Pancreas (tissue), 10 donors: Measurements from ENCODE around the gene HCN3. TPM values are rescaled to one million over a fixed set of nuclear protein-coding genes. Genes with fewer than 3 reads are reported as not detected.

ENCODE experiments used
- ATAC-seq, 4 donors: fragments of 200-7000 bp; cut with Tn5 transposase; one replicate each; pipeline versions ENCODE4 v1.8.0 to v1.9.1; 2020; ENCODE audit warnings: mild to moderate bottlenecking in 4 of 4, moderate library complexity in 4 of 4
- DNase-seq, 6 donors: peaks; one replicate each; pipeline ENCODE4 v3.0.0-alpha.2; 2020
- FAIRE-seq: peaks from 2 replicates; lab custom pipeline; 2012; peaks lifted over from hg19 to GRCh38; lab: Jason Lieb, UNC
- H3K27ac ChIP-seq, 4 donors: fragments of 200-600 bp; sonication (generic); 1 replicate in 3 of 4; 2 replicates in 1 of 4; pipeline versions ENCODE4 v1.5.0 to v1.8.0; 2020
- H3K27me3 ChIP-seq, 4 donors: fragments of 200-600 bp; one replicate each; pipeline ENCODE4 v1.8.0; 2021
- H3K36me3 ChIP-seq, 3 donors: fragments of 200-600 bp; sonication (generic) in 1 of 3; one replicate each; pipeline versions ENCODE4 v1.5.0 to v1.8.0; 2020 to 2021
- H3K4me1 ChIP-seq, 3 donors: fragments of 200-600 bp; one replicate each; pipeline ENCODE4 v1.8.0; 2021
- H3K4me3 ChIP-seq, 4 donors: fragments of 200-600 bp; sonication (generic) in 2 of 4; one replicate each; pipeline versions ENCODE4 v1.5.0 to v1.8.0; 2020 to 2021
- H3K9me3 ChIP-seq, 4 donors: fragments of 200-600 bp; one replicate each; pipeline ENCODE4 v1.8.0; 2021
- CTCF ChIP-seq, 4 donors: fragments of 200-600 bp; sonication (generic) in 3 of 4; IDR thresholded peaks; one replicate each; pipeline versions ENCODE4 v1.5.0 to v1.8.0; 2021; ENCODE audit warnings: antibody characterized with exemption in 4 of 4
- WGBS, 2 donors: extraction: QIAGEN DNeasy Blood & Tissue Kit; methylation state at CpG; one replicate each; pipeline ENCODE4 v1.1.7; 2013; 5-methylcytosine and 5-hydroxymethylcytosine counted together
- intact Hi-C, 3 donors: fragments of 100-400 bp; cut with DNase I; formaldehyde crosslinking; loops; one replicate each; pipeline versions ENCODE4 v1.11.1 to v1.14.2; 2022
- polyA plus RNA-seq, 2 donors: library from polyadenylated mRNA; stranded (reverse); fragments of 200-250 nt; gene quantifications; one replicate each; pipeline ENCODE4 v1.2.3, GENCODE V29; 2013
- total RNA-seq, 6 donors: library from RNA; stranded (reverse); fragmentation: NEBNext Ultra II Directional in 4 of 6; extraction: Animal tissue kit (Norgen Biotek cat#: 25700) in 4 of 6; gene quantifications; one replicate each; pipeline versions ENCODE4 v1.2.1 to v1.2.4, GENCODE V29; 2021 to 2023
- donor health status: healthy with polysubstance abuse.
- donor health status: DM: no; HTN: no; CAD: no; lungs with moderate emphysema.
- donor health status: DM: no; HTN: no; CAD: no.
- donor health status: control.
- donor health status: control.
- donor health status: Bipolar disorder and iron deficiency.
- donor health status: DM: yes; HTN: yes; CAD: no.
- donor health status: DM: no; HTN: no; CAD: no.
- donor health status: DM: no; HTN: no; CAD: no.
- donor health status: DM: yes; HTN: yes; CAD: no.

Gene HCN3
- total and polyA plus RNA-seq, 8 donors = 0.66 to 12.0 (median 1.8) TPM

GRCh38 chr1:155282488-155283091 is 5.3 kb downstream of the HCN3 start:
- ATAC-seq (no peak), FAIRE-seq (no peak), DNase-seq (no peak)
- Histone ChIP-seq H3K36me3 (no peaks in the 10 kb centered on the region), H3K4me1 (no peaks in the 10 kb centered on the region), H3K27ac (no peak overlapping the region), H3K9me3 (no peaks in the 10 kb centered on the region), H3K27me3 (no peaks in the 10 kb centered on the region), H3K4me3 (no peak overlapping the region)
- WGBS, 2 donors = 94% methylated on average over 28 to 29 of the region's 29 CpGs
- intact Hi-C loops = loop anchor here in 1 of 3 donors (5.0 kb wide), 1 partner anchor 40 kb away; the partner anchor contains the start of gene RUSC1
- TF ChIP-seq CTCF (IDR thresholded peaks at IDR 0.05) = no peak

- Histone ChIP-seq H3K36me3 (no peaks in the 10 kb centered on the region), H3K27ac (no peak overlapping the region), H3K4me1 (no peaks in the 10 kb centered on the region), H3K4me3 (no peak overlapping the region), H3K27me3 (no peaks in the 10 kb centered on the region), H3K9me3 (no peaks in the 10 kb centered on the region)
- WGBS, 2 donors = 83 to 87% methylated on average over 12 of the region's 12 CpGs
- TF ChIP-seq CTCF (IDR thresholded peaks at IDR 0.05) = no peak
- no peak for DNase-seq
- FAIRE-seq = no peak
- intact Hi-C loops = loop anchor here in 1 of 3 donors (5.0 kb wide), 1 partner anchor 38 kb away; the partner anchor contains the start of gene RUSC1
- no peak for ATAC-seq
These were observed 7.2 kb downstream of the HCN3 start for GRCh38 chr1:155284476-155284875.

- Histone ChIP-seq H3K4me3 (no peak overlapping the region), H3K36me3 (no peaks in the 10 kb centered on the region), H3K27ac (no peak overlapping the region), H3K4me1 (no peaks in the 10 kb centered on the region), H3K27me3 (no peaks in the 10 kb centered on the region), H3K9me3 (no peaks in the 10 kb centered on the region)
- WGBS, 2 donors = 88 to 93% methylated on average over 14 of the region's 14 CpGs
- FAIRE-seq (no peak), DNase-seq (no peak), ATAC-seq (no peak)
- TF ChIP-seq CTCF (IDR thresholded peaks at IDR 0.05) = no peak
- intact Hi-C loops = no loop called here
These were observed 7.8 kb downstream of the HCN3 start for GRCh38 chr1:155285063-155285462.

GRCh38 chr1:155285631-155286044 is 8.4 kb downstream of the HCN3 start:
- DNase-seq (no peak), FAIRE-seq (no peak), ATAC-seq (no peak)
- Histone ChIP-seq H3K4me3 (no peak overlapping the region), H3K4me1 (no peaks in the 10 kb centered on the region), H3K27ac (no peak overlapping the region), H3K27me3 (no peaks in the 10 kb centered on the region), H3K9me3 (no peaks in the 10 kb centered on the region), H3K36me3 (no peaks in the 10 kb centered on the region)
- no peak for TF ChIP-seq CTCF (IDR thresholded peaks at IDR 0.05)
- intact Hi-C loops = no loop called here
- 88 to 89% methylated on average over 18 of the region's 18 CpGs for WGBS, 2 donors

- no peak for FAIRE-seq
- WGBS, 2 donors = 90 to 94% methylated on average over 2 of the region's 2 CpGs
- Histone ChIP-seq H3K27me3 (no peaks in the 10 kb centered on the region), H3K36me3 (no peaks in the 10 kb centered on the region), H3K9me3 (no peaks in the 10 kb centered on the region), H3K4me1 (no peaks in the 10 kb centered on the region), H3K27ac (no peak overlapping the region), H3K4me3 (no peak overlapping the region)
- intact Hi-C loops = no loop called here
- TF ChIP-seq CTCF (IDR thresholded peaks at IDR 0.05) = no peak
- ATAC-seq = no peak
- no peak for DNase-seq
These were observed 9.3 kb downstream of the HCN3 start for GRCh38 chr1:155286544-155286943.
